GM21576 (cell line): ENCODE measurements around the gene HDAC7.
"Not testable (repeated sequence)": the region's sequence is repeated elsewhere in the genome, so short reads cannot be mapped to it uniquely, and the experiment has no call there.

Experiments used
- ATAC-seq: cut with Tn5 transposase; IDR thresholded peaks from one replicate; pipeline ENCODE4 v1.9.1; 2021; ENCODE audit warnings: mild to moderate bottlenecking, moderate library complexity; ENCODE audit not compliant: unreplicated experiment

The HDAC7 gene

GRCh38 chr12:47815447-47815846 lies 4.3 kb downstream of the HDAC7 start:
- not testable (repeated sequence) for ATAC-seq

GRCh38 chr12:47814539-47815170 lies 5.0 kb downstream of the HDAC7 start:
- ATAC-seq, result no peak

DNA sequence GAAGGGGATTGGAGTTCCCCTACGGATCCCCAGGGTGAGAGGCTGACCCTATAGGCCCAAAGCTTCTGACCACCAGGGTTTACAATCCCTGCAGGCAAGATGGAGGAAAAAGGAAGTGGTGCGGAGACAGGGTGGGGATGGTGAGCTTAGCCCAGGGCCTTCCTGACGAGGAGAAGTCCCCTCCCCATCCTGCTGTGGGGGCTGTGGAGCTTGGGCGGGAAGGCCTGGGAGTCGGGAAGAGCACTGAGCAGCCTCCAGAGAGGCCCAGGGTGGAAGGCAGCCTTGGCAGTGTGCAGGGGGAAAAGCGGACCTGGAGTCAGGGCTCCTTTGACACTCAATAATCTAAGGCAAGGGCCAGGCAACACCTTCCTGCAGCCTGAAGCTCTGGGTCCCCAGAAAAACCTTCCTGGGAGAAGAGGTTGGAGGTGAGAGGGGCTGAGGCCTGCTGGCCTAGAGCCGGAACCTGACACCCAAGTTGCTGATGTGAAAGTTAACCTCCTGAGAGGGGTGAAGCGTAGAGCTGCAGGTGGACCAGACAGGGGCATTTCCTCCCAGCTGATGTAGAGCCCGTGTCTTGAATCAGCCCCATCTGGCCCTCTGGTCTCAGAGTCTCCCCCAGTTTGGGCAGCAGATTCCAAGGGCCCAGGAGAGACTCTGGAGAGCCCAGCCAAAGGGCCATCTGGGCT lies 6.0 kb downstream of the HDAC7 start:
- peak; percentile 41 for ATAC-seq

- peak; percentile 60 for ATAC-seq
Observed at GRCh38 chr12:47812797-47813510, 6.7 kb downstream of the HDAC7 start.

- ATAC-seq, result no peak
Observed at GRCh38 chr12:47811581-47812484, 7.9 kb downstream of the HDAC7 start.

- no peak for ATAC-seq
Observed at GRCh38 chr12:47811072-47811396, 8.7 kb downstream of the HDAC7 start.

- ATAC-seq, result not testable (repeated sequence)
Observed at GRCh38 chr12:47809518-47809917, 10.2 kb downstream of the HDAC7 start.

GRCh38 chr12:47808574-47809365 lies 10.9 kb downstream of the HDAC7 start:
- no peak for ATAC-seq

GRCh38 chr12:47808050-47808449 lies 11.7 kb downstream of the HDAC7 start:
- peak; percentile 39 for ATAC-seq

DNA sequence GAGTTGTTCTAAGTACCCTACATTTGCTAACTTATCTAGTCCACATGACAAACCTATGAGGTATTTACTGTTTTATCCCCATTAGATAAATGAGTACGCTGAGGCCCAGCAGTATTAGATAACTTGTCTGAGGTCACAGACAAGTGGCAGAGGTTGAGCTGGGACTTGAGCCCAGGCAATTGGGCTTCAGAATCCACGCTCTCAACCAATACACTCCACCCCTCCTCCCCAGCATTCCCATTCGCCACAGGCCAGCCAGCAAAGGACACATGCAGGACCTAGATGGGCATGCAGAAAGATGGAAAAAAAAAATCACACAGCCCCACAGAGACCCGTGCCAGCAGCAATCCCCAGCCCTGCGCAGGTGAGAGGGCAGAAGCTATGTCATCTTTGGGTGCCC lies 12.4 kb downstream of the HDAC7 start:
- ATAC-seq, result no peak

DNA sequence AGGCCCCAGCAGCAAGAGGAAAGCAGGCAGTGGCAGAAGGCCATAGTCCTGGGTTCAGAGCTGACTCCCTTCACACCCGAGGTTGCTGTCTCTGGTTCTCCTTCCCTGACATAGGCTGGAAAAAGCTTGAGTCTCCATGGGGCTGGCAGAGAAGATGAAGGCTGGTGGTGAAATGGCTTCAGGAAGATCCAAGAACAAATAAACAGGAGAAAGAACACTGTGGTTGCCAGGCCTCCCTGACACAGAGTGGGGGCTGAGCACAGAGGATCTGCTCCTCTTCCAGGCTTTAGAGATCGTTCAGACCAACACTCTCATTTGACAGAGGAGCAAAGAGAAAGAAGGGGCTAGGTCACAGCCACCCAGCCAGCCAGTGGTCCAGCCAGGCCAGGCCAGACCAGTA lies 14.3 kb downstream of the HDAC7 start:
- no peak for ATAC-seq

- ATAC-seq, result no peak
Observed at GRCh38 chr12:47804171-47804570, 15.5 kb downstream of the HDAC7 start.

GRCh38 chr12:47803191-47803875 lies 16.4 kb downstream of the HDAC7 start:
- ATAC-seq, result no peak

DNA sequence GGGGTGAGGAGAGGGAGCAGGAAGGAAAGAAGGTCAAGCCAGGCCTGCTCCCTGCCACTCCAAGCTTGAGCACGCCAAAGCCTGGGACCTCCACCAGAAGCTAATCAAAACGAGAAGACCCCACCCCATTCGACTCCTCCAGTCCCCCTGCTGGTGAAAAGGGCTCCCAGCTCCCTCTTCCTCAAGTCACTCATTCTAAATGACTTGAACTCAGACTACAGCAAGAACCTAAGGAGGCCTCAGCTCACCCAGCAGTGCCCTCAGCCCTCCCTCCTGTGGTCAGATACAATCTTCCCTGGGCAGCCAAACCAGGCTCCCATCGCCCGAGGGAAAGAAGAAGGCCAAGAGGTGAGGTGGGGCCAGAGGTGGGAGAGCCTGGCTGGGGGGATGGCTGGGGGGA lies 17.4 kb downstream of the HDAC7 start:
- ATAC-seq, result no peak

DNA sequence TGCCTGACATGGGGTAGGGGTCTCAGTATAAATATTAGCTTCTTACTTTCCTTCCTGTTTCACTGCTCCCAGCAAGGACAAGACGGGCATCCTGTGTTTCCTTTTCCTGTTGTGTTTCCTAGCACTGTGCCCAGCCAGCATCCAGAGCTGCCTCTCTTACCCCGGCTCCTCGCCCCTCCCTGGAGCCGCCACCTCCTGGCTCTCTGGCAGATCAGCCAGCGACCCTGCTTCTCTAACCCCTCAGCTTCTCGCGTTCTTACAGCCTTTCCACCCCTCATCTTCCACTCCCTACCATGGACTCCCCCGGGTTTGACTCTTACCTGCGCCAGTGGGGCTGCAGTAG lies 17.8 kb downstream of the HDAC7 start:
- ATAC-seq, result no peak

- no peak for ATAC-seq
Observed at GRCh38 chr12:47801170-47801903, 18.4 kb downstream of the HDAC7 start.

DNA sequence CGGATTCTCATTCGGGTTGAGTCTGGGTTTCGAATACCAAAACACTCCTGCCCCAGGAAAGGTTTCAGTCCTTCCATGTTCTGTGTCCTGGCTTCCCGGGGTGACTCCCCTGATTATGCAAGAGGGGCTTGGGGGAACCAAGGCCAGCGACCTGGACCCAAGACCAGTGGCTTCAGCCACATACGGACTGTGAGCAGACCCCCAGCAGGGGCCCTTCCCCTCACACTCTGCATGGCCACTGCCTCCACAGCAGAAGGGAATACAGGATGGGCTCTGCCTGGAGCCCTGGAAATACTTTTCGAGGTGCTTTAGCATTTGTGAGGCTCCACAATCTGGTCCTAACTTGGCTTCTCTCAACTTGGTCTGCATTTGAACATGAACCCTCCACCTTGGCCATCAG lies 19.1 kb downstream of the HDAC7 start:
- no peak for ATAC-seq

GRCh38 chr12:47799357-47799955 lies 20.2 kb downstream of the HDAC7 start:
- ATAC-seq, result no peak

GRCh38 chr12:47798382-47798948 lies 21.2 kb downstream of the HDAC7 start:
- ATAC-seq, result no peak
